HEK293 (cell line): ENCODE results near the gene INPP5A.

Experiments
- TRIM28 ChIP-seq: IDR thresholded peaks from 2 replicates; pipeline ENCODE4 v1.6.1; 2011; ENCODE audit warnings: low read length, control low read depth, borderline replicate concordance
- ZBTB1 ChIP-seq: fragments of 450-650 bp; formaldehyde crosslinking; IDR thresholded peaks from 2 replicates; pipeline ENCODE4 v1.5.1; 2016; ENCODE audit warnings: missing biosample characterization, missing genetic modification characterization
- ZBTB7A ChIP-seq: fragments of 450-650 bp; formaldehyde crosslinking; IDR thresholded peaks from 2 replicates; pipeline ENCODE4 v1.5.1; 2016; ENCODE audit warnings: low read depth, missing biosample characterization, missing genetic modification characterization
- ZNF423 ChIP-seq: fragments of 450-650 bp; formaldehyde crosslinking; IDR thresholded peaks from 2 replicates; pipeline ENCODE4 v1.5.1; 2016; ENCODE audit warnings: missing biosample characterization, missing genetic modification characterization
- ZNF707 ChIP-seq: fragments of 450-650 bp; formaldehyde crosslinking; IDR thresholded peaks from 2 replicates; pipeline ENCODE4 v1.5.1; 2016; ENCODE audit warnings: missing biosample characterization, missing genetic modification characterization
- TF ChIP-seq, protein P1 (sequence below): fragments of 450-650 bp; formaldehyde crosslinking; IDR thresholded peaks from 2 replicates; pipeline ENCODE4 v1.5.1; 2016; ENCODE audit warnings: missing biosample characterization, missing genetic modification characterization

- TF ChIP-seq, protein P1, sequence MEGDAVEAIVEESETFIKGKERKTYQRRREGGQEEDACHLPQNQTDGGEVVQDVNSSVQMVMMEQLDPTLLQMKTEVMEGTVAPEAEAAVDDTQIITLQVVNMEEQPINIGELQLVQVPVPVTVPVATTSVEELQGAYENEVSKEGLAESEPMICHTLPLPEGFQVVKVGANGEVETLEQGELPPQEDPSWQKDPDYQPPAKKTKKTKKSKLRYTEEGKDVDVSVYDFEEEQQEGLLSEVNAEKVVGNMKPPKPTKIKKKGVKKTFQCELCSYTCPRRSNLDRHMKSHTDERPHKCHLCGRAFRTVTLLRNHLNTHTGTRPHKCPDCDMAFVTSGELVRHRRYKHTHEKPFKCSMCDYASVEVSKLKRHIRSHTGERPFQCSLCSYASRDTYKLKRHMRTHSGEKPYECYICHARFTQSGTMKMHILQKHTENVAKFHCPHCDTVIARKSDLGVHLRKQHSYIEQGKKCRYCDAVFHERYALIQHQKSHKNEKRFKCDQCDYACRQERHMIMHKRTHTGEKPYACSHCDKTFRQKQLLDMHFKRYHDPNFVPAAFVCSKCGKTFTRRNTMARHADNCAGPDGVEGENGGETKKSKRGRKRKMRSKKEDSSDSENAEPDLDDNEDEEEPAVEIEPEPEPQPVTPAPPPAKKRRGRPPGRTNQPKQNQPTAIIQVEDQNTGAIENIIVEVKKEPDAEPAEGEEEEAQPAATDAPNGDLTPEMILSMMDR (tag by site-specific recombination): no peak
- TF ChIP-seq ZNF423 (tag by site-specific recombination) (no peak), ZBTB1 (tag by site-specific recombination) (no peak), ZBTB7A (tag by site-specific recombination) (no peak), ZNF707 (tag by site-specific recombination) (no peak), TRIM28 (no peak)
Observed at GRCh38 chr10:132785723-132786475, 248.3 kb downstream of the INPP5A start, which contains the start of gene NKX6-2.
